OCI-LY3 (cell line): ENCODE measurements around the gene ARHGEF17.

Experiments used
- H2AFZ ChIP-seq: fragments of 200-600, 300-600 bp; shearing (Covaris generic); 2 replicates; pipeline ENCODE4 v1.6.0; 2014; ENCODE audit warnings: antibody characterized with exemption, low read depth, low read length
- H3K27ac ChIP-seq: fragments of 200-600, 300-600 bp; sonication (generic); 2 replicates; pipeline ENCODE4 v1.5.1; 2014; ENCODE audit warnings: mild to moderate bottlenecking, low read length, moderate library complexity, mixed read lengths
- H3K27me3 ChIP-seq: fragments of 200-600, 300-600 bp; sonication (generic); 2 replicates; pipeline ENCODE4 v1.6.1; 2014; ENCODE audit warnings: low read depth, low read length, mixed read lengths
- H3K36me3 ChIP-seq: fragments of 200-600, 300-600 bp; sonication (generic); replicated peaks from 2 replicates; pipeline ENCODE3; 2014; ENCODE audit warnings: low read depth, low read length, mixed read lengths
- H3K4me1 ChIP-seq: fragments of 300-600, 200-600 bp; sonication (generic); 2 replicates; pipeline ENCODE4 v1.6.1; 2014; ENCODE audit warnings: low read length, mixed read lengths
- H3K4me2 ChIP-seq: fragments of 200-600, 300-600 bp; sonication (generic); 2 replicates; pipeline ENCODE4 v1.6.1; 2014; ENCODE audit warnings: low read length, mixed read lengths
- H3K4me3 ChIP-seq: fragments of 300-600, 200-600 bp; sonication (generic); 2 replicates; pipeline ENCODE4 v1.5.1; 2014; ENCODE audit warnings: antibody characterized with exemption, mild to moderate bottlenecking, low read length, moderate library complexity
- H3K79me2 ChIP-seq: fragments of 300-600, 200-600 bp; shearing (Covaris generic); 2 replicates; pipeline ENCODE4 v1.6.1; 2014; ENCODE audit warnings: mild to moderate bottlenecking, low read length, mixed read lengths
- H3K9ac ChIP-seq: fragments of 300-600, 200-600 bp; shearing (Covaris generic); 2 replicates; pipeline ENCODE4 v1.6.0; 2014; ENCODE audit warnings: mild to moderate bottlenecking, low read length, moderate library complexity
- H3K9me3 ChIP-seq: fragments of 200-600, 300-600 bp; shearing (Covaris generic); 2 replicates; pipeline ENCODE4 v1.6.1; 2014; ENCODE audit warnings: low read length, mixed read lengths; ENCODE audit not compliant: insufficient read depth
- H4K20me1 ChIP-seq: fragments of 200-600, 300-600 bp; sonication (generic); 2 replicates; pipeline ENCODE4 v1.6.1; 2016; ENCODE audit warnings: low read length, mixed read lengths; ENCODE audit not compliant: insufficient read depth
- EZH2phosphoT487 ChIP-seq: fragments of 200-600 bp; shearing (Covaris generic); IDR thresholded peaks from 2 replicates; pipeline ENCODE4 v1.6.1; 2018; ENCODE audit warnings: antibody characterized with exemption, mixed run types, low read depth
- TF ChIP-seq, protein P1 (sequence below): fragments of 200-600, 300-600 bp; sonication (generic); IDR thresholded peaks from 2 replicates; pipeline ENCODE4 v1.5.1; 2014; ENCODE audit warnings: antibody characterized with exemption, low read length, low read depth

ARHGEF17 gene

DNA sequence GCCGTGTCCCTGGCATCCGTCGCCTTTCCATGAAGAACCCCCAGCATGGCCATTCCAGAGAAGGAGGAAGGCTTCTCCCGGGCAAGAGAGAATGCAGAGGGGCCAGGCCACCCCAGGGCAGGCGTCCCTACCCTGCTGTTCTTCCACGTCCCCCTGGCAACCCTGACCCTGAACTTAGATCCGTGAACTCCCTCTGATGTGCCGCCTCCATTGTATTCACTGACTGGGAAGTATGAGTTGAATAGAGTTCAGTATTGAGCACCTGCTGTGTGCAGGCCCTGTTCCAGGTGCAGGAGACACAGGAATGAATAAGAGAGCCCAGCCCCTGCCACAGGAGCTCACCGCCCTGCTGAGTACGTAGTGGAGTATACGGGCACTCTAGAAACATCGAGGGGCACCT is 39.0 kb downstream of the ARHGEF17 start:
- H3K27ac ChIP-seq, result no peak overlapping the region
- H3K4me3 ChIP-seq, result no peak overlapping the region
- no peak for TF ChIP-seq EZH2phosphoT487
- TF ChIP-seq, protein P1, sequence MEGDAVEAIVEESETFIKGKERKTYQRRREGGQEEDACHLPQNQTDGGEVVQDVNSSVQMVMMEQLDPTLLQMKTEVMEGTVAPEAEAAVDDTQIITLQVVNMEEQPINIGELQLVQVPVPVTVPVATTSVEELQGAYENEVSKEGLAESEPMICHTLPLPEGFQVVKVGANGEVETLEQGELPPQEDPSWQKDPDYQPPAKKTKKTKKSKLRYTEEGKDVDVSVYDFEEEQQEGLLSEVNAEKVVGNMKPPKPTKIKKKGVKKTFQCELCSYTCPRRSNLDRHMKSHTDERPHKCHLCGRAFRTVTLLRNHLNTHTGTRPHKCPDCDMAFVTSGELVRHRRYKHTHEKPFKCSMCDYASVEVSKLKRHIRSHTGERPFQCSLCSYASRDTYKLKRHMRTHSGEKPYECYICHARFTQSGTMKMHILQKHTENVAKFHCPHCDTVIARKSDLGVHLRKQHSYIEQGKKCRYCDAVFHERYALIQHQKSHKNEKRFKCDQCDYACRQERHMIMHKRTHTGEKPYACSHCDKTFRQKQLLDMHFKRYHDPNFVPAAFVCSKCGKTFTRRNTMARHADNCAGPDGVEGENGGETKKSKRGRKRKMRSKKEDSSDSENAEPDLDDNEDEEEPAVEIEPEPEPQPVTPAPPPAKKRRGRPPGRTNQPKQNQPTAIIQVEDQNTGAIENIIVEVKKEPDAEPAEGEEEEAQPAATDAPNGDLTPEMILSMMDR, result no peak

DNA sequence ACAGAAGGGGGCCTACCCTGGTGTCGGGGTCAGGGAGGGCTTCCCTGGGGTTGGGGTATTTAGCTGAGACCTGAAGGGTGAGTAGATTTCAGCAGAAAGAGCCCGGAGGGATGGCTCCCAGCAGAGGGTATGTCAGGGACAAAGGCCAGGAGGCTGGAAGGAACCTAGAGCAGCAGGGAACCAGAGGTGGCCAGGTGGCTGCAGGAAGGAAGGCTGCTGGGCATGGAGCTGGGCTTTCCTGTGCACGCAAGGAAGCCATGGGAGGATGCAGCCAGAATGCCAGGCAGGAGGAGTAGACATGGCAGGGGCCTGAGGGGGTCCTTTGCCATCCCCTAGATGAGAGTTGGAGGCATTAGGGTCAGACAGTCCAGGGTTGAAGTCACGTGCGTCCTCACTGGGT is 40.8 kb downstream of the ARHGEF17 start:
- Histone ChIP-seq H3K4me3 (no peak overlapping the region), H3K27ac (no peak overlapping the region), H4K20me1 (no peaks in the 10 kb centered on the region), H3K4me1 (peaks cover 4% of the 10 kb centered on the region), H3K9ac (no peak overlapping the region), H2AFZ (no peak overlapping the region), H3K79me2 (no peaks in the 10 kb centered on the region), H3K27me3 (peaks cover 7% of the 10 kb centered on the region; the same call in 1 of the 2 replicates), H3K9me3 (no peaks in the 10 kb centered on the region), H3K36me3 (no peaks in the 10 kb centered on the region), H3K4me2 (no peak overlapping the region)
- TF ChIP-seq, protein P1, result no peak
- no peak for TF ChIP-seq EZH2phosphoT487

More for the DNA sequence above, 39.0 kb downstream of the ARHGEF17 start:
- Histone ChIP-seq H3K36me3 (no peaks in the 10 kb centered on the region), H2AFZ (no peak overlapping the region), H3K9me3 (no peaks in the 10 kb centered on the region), H3K9ac (no peak overlapping the region), H4K20me1 (no peaks in the 10 kb centered on the region), H3K4me1 (peaks cover 4% of the 10 kb centered on the region), H3K79me2 (no peaks in the 10 kb centered on the region), H3K27me3 (peaks cover 7% of the 10 kb centered on the region; the same call in 1 of the 2 replicates), H3K4me2 (no peak overlapping the region)

DNA sequence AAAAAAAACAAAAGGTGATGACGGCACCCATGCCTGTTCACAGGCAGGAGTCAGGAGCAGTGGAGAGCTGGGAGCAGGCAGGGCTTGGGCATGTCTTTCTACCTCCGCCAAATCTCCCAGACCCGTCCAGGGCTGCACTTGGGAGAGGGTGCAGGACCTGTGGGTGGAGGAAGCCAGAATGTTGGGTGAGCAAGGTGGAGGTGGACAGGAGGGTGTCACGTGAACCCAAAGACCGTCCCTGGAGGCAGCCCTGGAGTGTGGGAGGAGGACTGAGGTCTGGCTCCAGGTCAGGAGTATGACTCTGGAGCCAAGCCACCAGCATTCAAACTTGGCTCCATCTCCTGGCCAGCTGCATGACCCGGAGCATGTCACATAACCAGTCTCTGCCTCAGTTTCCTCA is 41.6 kb downstream of the ARHGEF17 start:
- Histone ChIP-seq H2AFZ (no peak overlapping the region), H4K20me1 (no peaks in the 10 kb centered on the region), H3K9me3 (no peaks in the 10 kb centered on the region), H3K4me1 (peaks cover 4% of the 10 kb centered on the region), H3K9ac (no peak overlapping the region), H3K79me2 (no peaks in the 10 kb centered on the region), H3K27ac (no peak overlapping the region), H3K4me2 (no peak overlapping the region), H3K36me3 (no peaks in the 10 kb centered on the region), H3K4me3 (no peak overlapping the region), H3K27me3 (peaks cover 7% of the 10 kb centered on the region; the same call in 1 of the 2 replicates)
- TF ChIP-seq, protein P1, result no peak
- TF ChIP-seq EZH2phosphoT487, result no peak

DNA sequence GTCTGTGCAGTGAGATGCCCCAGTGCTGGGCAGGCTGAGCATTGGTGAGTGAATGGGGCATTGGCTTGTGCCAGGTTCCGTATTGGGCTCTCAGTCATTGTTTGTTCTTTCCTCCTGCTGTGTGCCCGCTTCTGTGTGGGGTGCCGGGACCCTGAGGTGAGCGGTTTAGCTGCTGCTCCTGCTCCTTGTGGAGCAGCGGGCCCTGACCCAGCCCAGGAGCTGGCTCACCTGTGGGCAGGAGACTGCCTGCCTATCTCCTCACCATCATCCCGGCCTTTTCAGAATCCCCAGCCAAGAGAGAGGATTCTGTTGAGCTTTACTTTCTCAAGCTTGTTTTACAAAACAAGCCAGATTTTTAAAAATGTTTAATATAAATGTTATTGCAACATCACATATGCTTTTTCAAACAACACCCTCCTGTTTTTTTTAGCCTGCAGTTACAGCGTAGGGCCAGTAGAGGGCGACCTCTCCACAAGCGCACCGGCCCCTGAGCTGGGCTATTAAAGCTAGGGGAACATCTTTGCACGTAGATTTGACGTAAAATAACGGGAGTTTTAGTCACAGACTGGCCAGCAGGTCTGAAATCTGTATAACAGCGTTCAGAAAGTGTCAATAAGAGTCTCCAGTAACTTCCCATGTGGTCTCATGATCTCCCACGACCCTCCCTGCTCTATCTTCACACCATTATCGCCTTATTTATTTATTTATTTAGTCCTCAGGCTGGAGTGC is 43.0 kb downstream of the ARHGEF17 start:
- Histone ChIP-seq H3K4me3 (no peak overlapping the region), H3K79me2 (no peaks in the 10 kb centered on the region), H3K27ac (no peak overlapping the region), H3K36me3 (no peaks in the 10 kb centered on the region), H3K27me3 (peaks cover 7% of the 10 kb centered on the region; the same call in 1 of the 2 replicates), H3K4me1 (peaks cover 4% of the 10 kb centered on the region), H3K4me2 (peak overlapping the region; percentile 46), H4K20me1 (no peaks in the 10 kb centered on the region), H2AFZ (peak overlapping the region; percentile 15; the same call in 1 of the 2 replicates), H3K9me3 (no peaks in the 10 kb centered on the region), H3K9ac (no peak overlapping the region)
- TF ChIP-seq EZH2phosphoT487, result no peak
- TF ChIP-seq, protein P1, result peak; percentile 99
